MV-4-11 (cell line): Measurements from ENCODE around the gene FAM163A.
A peak's percentile ranks its signal among the peaks of the same experiment; 100 is the strongest.
"Not testable (repeated sequence)": the region's sequence is repeated elsewhere in the genome, so short reads cannot be mapped to it uniquely, and the experiment has no call there.

Experiments used
- DNase-seq: peaks from one replicate; lab custom pipeline; 2025; lab: John Stamatoyannopoulos, UW

FAM163A gene

DNA sequence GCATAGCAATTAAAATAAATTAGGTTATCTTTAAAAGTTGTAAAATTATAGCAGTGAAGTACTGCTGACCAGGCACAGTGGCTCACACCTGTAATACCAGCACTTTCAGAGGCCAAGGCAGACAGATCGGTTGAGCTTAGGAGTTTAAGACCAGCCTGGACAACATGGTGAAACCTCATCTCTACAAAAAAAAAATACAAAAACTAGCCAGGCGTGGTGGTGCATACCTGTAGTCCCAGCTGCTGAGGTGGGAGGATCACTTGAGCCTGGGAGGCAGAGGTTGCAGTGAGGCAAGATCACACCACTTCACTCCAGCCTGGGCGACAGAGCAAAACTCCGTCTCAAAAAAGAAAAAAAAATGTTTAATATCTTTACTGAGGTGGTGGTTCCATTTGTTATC is 112.7 kb downstream of the FAM163A start:
- DNase-seq = not testable (repeated sequence)

GRCh38 chr1:179856296-179856695 is 113.2 kb downstream of the FAM163A start:
- peak; percentile 15 for DNase-seq

- DNase-seq = peak; percentile 82
Observed at GRCh38 chr1:179857009-179857408, 113.9 kb downstream of the FAM163A start.

DNA sequence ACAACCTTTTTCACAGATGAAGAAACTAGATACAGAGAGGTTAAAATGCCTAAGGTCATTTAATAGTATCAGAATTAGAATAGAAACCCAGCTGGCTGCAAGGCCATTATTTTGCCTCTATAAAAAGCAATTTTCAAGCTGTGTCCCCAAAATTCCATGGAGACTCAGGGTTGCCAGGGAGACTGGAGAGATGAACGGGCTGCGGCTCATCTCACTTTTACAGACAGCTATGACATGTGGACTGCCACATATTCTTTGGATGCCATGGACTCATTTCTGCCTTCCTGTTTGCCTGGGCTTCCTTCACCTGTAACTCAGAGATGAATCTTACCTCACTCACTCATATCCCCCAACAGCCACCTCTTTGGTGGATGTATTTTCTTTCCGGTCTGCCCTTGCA is 117.6 kb downstream of the FAM163A start:
- DNase-seq = no peak

GRCh38 chr1:179865377-179865776 is 122.3 kb downstream of the FAM163A start:
- no peak for DNase-seq
